Gastroesophageal sphincter (tissue), 4 donors: Measurements from ENCODE around the gene PDZRN4. TPM values are rescaled to one million over a fixed set of nuclear protein-coding genes. Genes with fewer than 3 reads are reported as not detected.

Experiments
- ATAC-seq: fragments of 150-250 bp; one replicate; pipeline ENCODE4 v1.9.1; 2016; ENCODE audit warnings: mild to moderate bottlenecking, moderate library complexity
- H3K27ac ChIP-seq, 4 donors: fragments of 200-600 bp; sonication (generic) in 3 of 4; 1 replicate in 3 of 4; 2 replicates in 1 of 4; pipeline ENCODE4 v1.5.1; 2016 to 2019
- H3K27me3 ChIP-seq: fragments of 200-600 bp; sonication (generic); one replicate; pipeline ENCODE4 v1.5.1; 2019
- H3K36me3 ChIP-seq, 2 donors: fragments of 200-600 bp; sonication (generic); one replicate each; pipeline ENCODE4 v1.5.1; 2019; ENCODE audit warnings: control low read depth in 1 of 2
- H3K4me1 ChIP-seq, 3 donors: fragments of 200-600 bp; sonication (generic); 1 replicate in 2 of 3; 2 replicates in 1 of 3; pipeline ENCODE4 v1.5.1; 2016 to 2019; ENCODE audit warnings: control low read depth in 2 of 3
- H3K4me3 ChIP-seq, 2 donors: fragments of 200-600 bp; sonication (generic); one replicate each; pipeline ENCODE4 v1.5.1; 2019; ENCODE audit warnings: mild to moderate bottlenecking in 1 of 2, moderate library complexity in 1 of 2
- H3K9me3 ChIP-seq, 3 donors: fragments of 200-600 bp; sonication (generic); one replicate each; pipeline ENCODE4 v1.5.1; 2017 to 2019; ENCODE audit warnings: control low read depth in 2 of 3
- EP300 ChIP-seq: sonication (generic); formaldehyde crosslinking; IDR thresholded peaks from one replicate; pipeline ENCODE4 v1.6.1; 2017; ENCODE audit warnings: antibody characterized with exemption, mild to moderate bottlenecking
- POLR2A ChIP-seq, 2 donors: fragments of 450-650 bp; IDR thresholded peaks; one replicate each; pipeline ENCODE4 v1.6.1; 2017; ENCODE audit warnings: antibody characterized with exemption in 2 of 2, mild to moderate bottlenecking in 2 of 2, moderate library complexity in 1 of 2
- POLR2AphosphoS5 ChIP-seq: sonication (generic); formaldehyde crosslinking; IDR thresholded peaks from one replicate; pipeline ENCODE4 v1.6.1; 2017; ENCODE audit warnings: antibody characterized with exemption
- WGBS, 2 donors: methylation state at CpG; one replicate each; pipeline ENCODE4 v1.1.5; 2018; ENCODE audit warnings: low coverage in 1 of 2; 5-methylcytosine and 5-hydroxymethylcytosine counted together
- total RNA-seq, 4 donors: library from RNA; depleted of rRNA; stranded (reverse); fragments of >200 nt; gene quantifications; one replicate each; pipeline ENCODE4 v1.1.0, GENCODE V29; 2016
- TF ChIP-seq, protein P1 (sequence below), 4 experiments: fragments of 200-600 bp in 2 of 4; fragments of 450-650 bp in 2 of 4; sonication (generic) in 1 of 4; IDR thresholded peaks; one replicate each; pipeline ENCODE4 v1.5.1; 2017 to 2019; ENCODE audit warnings: antibody characterized with exemption in 4 of 4, mild to moderate bottlenecking in 2 of 4, moderate library complexity in 2 of 4

Gene PDZRN4
- total RNA-seq, 4 donors from 2014 or later: 32.0 to 87.8 (median 50.8) TPM

DNA sequence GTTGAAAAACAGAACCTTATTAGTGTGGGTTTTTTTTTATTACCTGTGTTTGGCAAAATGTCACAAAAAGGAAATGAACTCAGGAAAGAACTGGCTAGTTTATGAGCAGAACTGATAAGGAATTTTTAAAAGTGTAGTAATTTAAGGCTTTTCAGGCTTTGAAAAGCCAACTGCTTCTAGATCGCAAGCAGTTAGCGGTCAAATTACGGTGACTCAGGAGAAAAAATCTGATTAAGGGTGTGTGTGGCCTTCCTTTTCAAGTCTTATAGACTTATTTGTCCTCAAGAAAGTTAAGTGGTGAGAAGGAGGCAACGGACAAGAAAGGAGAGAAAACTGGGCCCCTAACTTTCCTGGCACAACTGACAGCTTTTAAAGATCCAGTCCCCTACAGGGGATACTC, 33.4 kb downstream of the PDZRN4 start:
- no peaks in the 10 kb centered on the region for H3K36me3 ChIP-seq
- TF ChIP-seq POLR2AphosphoS5 (no peak), EP300 (no peak), POLR2A (IDR thresholded peaks at IDR 0.05) (no peak)
- TF ChIP-seq, protein P1, sequence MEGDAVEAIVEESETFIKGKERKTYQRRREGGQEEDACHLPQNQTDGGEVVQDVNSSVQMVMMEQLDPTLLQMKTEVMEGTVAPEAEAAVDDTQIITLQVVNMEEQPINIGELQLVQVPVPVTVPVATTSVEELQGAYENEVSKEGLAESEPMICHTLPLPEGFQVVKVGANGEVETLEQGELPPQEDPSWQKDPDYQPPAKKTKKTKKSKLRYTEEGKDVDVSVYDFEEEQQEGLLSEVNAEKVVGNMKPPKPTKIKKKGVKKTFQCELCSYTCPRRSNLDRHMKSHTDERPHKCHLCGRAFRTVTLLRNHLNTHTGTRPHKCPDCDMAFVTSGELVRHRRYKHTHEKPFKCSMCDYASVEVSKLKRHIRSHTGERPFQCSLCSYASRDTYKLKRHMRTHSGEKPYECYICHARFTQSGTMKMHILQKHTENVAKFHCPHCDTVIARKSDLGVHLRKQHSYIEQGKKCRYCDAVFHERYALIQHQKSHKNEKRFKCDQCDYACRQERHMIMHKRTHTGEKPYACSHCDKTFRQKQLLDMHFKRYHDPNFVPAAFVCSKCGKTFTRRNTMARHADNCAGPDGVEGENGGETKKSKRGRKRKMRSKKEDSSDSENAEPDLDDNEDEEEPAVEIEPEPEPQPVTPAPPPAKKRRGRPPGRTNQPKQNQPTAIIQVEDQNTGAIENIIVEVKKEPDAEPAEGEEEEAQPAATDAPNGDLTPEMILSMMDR (IDR thresholded peaks at IDR 0.05): no peak
- H3K27me3 ChIP-seq: no peaks in the 10 kb centered on the region
- no peak overlapping the region for H3K4me3 ChIP-seq
- no peak for ATAC-seq
- peak overlapping the region in 1 of 4 donors; percentile 34 for H3K27ac ChIP-seq
- WGBS, 2 donors: 73 to 81% methylated on average over 4 of the region's 4 CpGs
- no peaks in the 10 kb centered on the region for H3K9me3 ChIP-seq
- H3K4me1 ChIP-seq: peaks cover 5 to 51% (median 13%) of the 10 kb centered on the region in 3 donors

DNA sequence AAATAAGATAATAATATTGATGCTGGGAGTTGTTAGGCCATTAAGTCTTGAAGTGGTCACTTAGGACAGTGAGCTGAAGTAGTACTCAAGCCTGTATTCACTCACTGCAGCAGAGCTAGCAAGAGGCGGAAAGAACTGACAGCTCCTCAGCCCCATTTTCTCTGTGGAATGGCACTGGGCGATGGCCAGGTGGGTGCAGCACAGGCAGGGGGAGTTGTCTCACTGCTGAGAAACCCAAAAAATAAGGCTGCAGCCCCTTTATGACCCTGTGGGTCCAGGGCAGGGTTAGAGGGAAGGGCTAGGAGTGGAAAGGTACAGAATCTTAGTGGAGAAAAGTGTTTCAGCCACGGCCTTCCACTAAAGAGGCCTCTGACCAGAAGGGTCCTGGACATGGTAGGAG, 35.5 kb downstream of the PDZRN4 start:
- Histone ChIP-seq H3K36me3 (no peaks in the 10 kb centered on the region), H3K27me3 (no peaks in the 10 kb centered on the region), H3K27ac (no peak overlapping the region), H3K4me3 (no peak overlapping the region), H3K9me3 (no peaks in the 10 kb centered on the region), H3K4me1 (peaks cover 0 to 34% (median 6%) of the 10 kb centered on the region in 3 donors)
- no peak for ATAC-seq
- no peak for TF ChIP-seq POLR2AphosphoS5
- no peak for TF ChIP-seq POLR2A (IDR thresholded peaks at IDR 0.05)
- TF ChIP-seq, protein P1 (IDR thresholded peaks at IDR 0.05): no peak
- TF ChIP-seq EP300: no peak
- 93 to 100% methylated on average over 2 to 3 of the region's 3 CpGs for WGBS, 2 donors

DNA sequence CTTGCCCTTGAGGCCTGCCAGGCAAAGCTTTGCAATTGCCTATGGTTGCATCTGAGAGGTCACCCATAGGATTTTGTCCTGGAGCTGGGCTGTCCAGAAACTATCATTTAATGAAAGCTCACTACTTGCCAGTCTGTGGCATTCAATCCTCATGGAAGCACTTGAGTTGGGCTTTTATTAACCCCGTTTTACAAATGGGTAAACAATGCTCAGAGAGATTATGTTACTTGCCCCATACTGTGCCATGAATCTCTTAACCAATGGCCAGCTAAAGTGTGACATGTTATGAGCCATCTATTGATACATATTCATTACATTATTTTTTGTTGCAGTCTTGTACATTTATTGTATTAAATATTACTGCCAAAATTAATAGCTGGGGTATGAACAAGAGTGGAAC, 35.9 kb downstream of the PDZRN4 start:
- 71 to 88% methylated on average over 1 of the region's 1 CpG for WGBS, 2 donors
- H3K27me3 ChIP-seq: no peaks in the 10 kb centered on the region
- no peak overlapping the region for H3K4me3 ChIP-seq
- TF ChIP-seq POLR2A (IDR thresholded peaks at IDR 0.05) (no peak), POLR2AphosphoS5 (no peak), EP300 (no peak)
- TF ChIP-seq, protein P1 (IDR thresholded peaks at IDR 0.05): no peak
- H3K4me1 ChIP-seq: peaks cover 0 to 34% (median 3%) of the 10 kb centered on the region in 3 donors
- no peak overlapping the region for H3K27ac ChIP-seq
- ATAC-seq: no peak
- no peaks in the 10 kb centered on the region for H3K9me3 ChIP-seq
- H3K36me3 ChIP-seq: no peaks in the 10 kb centered on the region

DNA sequence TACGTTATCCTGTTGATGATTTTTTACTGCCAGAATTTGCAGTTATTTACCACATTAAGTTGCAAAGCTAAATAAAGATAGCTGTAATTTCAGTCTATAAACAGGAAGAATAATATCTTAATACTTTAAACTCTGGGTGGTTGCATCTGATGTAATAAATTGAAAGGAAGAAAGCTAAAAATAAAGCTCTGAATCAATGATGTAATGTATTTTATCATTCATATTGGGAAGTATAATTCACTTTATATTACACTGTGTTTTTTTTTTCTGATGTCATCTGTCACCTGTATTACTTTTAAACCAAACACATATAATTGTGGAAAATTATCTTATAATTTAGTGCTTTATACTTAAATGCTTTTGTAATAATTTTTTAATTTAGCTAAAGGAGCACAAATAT, 37.1 kb downstream of the PDZRN4 start:
- Histone ChIP-seq H3K4me1 (peaks cover 0 to 32% (median 5%) of the 10 kb centered on the region in 3 donors), H3K9me3 (no peaks in the 10 kb centered on the region), H3K4me3 (no peak overlapping the region), H3K36me3 (no peaks in the 10 kb centered on the region), H3K27me3 (no peaks in the 10 kb centered on the region), H3K27ac (no peak overlapping the region)
- TF ChIP-seq POLR2AphosphoS5 (no peak), EP300 (no peak), POLR2A (IDR thresholded peaks at IDR 0.05) (no peak)
- TF ChIP-seq, protein P1 (IDR thresholded peaks at IDR 0.05): no peak
- 64 to 89% methylated on average over 1 of the region's 1 CpG for WGBS, 2 donors
- no peak for ATAC-seq

DNA sequence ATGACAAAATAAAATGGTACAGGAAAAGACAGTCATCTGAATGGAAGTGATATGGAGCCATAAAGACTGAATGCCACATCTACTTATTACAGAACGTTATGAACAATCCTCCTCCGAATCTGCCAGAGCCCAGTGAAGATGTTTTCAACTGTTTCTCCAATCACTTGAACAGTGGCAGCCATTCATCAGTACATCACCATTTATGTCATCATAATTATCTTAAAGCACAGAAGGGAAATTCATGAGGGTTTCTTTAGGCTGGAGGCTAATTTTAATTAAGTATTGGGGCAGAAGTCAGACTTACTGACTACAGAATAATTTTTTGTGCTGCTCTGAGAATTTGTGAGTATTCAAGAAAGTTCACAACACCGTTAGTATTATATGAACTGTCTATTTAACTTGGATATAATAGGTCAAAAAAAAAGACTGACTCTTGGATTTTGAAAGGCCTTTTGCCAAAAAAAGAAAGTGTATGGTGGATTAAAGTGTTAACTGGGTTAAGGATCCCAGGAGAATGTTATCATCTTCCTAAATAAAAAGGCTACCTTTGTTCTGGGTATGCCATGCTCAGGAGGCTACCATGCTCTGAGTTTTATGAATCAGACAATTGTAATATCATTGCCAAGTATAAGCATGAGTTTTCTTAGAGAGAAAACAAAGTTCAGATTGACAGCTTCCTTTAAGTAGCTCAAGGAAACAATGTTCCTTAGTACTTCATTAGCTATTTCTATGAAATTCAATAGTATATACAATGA, 40.1 kb downstream of the PDZRN4 start:
- TF ChIP-seq EP300 (no peak), POLR2A (IDR thresholded peaks at IDR 0.05) (no peak), POLR2AphosphoS5 (no peak)
- TF ChIP-seq, protein P1 (IDR thresholded peaks at IDR 0.05): no peak

More for the DNA sequence above, 40.1 kb downstream of the PDZRN4 start:
- Histone ChIP-seq H3K4me1 (peaks cover 0 to 18% (median 4%) of the 10 kb centered on the region in 3 donors), H3K36me3 (no peaks in the 10 kb centered on the region), H3K4me3 (no peak overlapping the region), H3K27me3 (no peaks in the 10 kb centered on the region), H3K27ac (no peak overlapping the region), H3K9me3 (no peaks in the 10 kb centered on the region)
- WGBS, 2 donors: 67 to 80% methylated on average over 3 of the region's 3 CpGs
- ATAC-seq: no peak
